Measurements from ENCODE around the gene GCC1. TPM values are rescaled to one million over a fixed set of nuclear protein-coding genes. Genes with fewer than 3 reads are reported as not detected.

The GCC1 gene
- total and polyA plus RNA-seq, 2 donors (not counting 1 experiment from before 2014, with no cell fraction given) = 10.3 to 25.5 TPM

DNA sequence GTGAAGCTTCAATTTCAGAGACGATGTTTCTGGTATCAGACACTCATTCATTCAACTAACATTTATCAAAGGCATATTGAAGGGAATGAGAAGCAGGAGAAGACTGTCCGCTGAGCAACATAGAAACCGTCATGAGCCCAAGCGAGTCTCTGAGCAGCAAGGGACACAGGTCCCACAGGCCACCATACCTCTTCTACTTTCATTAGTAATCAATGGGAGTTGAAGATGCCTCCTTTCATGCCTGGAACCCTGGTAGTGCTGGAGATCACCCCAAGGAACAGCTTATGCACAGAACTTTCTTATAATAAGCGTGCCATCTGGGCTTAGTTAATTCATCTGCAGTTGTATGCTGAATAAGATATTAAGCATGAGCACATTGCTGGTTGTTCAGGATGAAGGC lies 31.3 kb upstream of the GCC1 start:
- Histone ChIP-seq H3K27ac (ENCODE audit: low read length in 2 of 2) (no peak overlapping the region), H3K9me3 (ENCODE audit: control extremely low read depth in 1 of 3, control insufficient read depth in 2 of 3, insufficient read depth in 1 of 3, low read length in 2 of 3) (no peaks in the 10 kb centered on the region), H3K79me2 (ENCODE audit: control insufficient read depth, insufficient read depth, low read length) (no peaks in the 10 kb centered on the region), H2AFZ (ENCODE audit: insufficient read depth, low read depth, low read length, poor library complexity, severe bottlenecking) (no peak overlapping the region), H3K27me3 (replicated peaks in 1 of 4; ENCODE audit: control extremely low read depth in 1 of 4, control insufficient read depth in 3 of 4, insufficient read depth in 4 of 4, low read length in 3 of 4) (peaks cover 0 to 25% (median 4%) of the 10 kb centered on the region in 4 experiments), H4K20me1 (ENCODE audit: control insufficient read depth, insufficient read depth, low read length, poor library complexity, severe bottlenecking) (no peaks in the 10 kb centered on the region), H3K36me3 (replicated peaks in 1 of 2; ENCODE audit: control extremely low read depth in 1 of 2, control insufficient read depth in 1 of 2, extremely low read depth in 1 of 2, insufficient read depth in 2 of 2, low read length in 1 of 2) (no peaks in the 10 kb centered on the region), H3K4me2 (replicated peaks; ENCODE audit: low read depth, low read length, poor library complexity, severe bottlenecking) (no peak overlapping the region), H3K4me3 (ENCODE audit: control extremely low read depth in 1 of 5, extremely low read depth in 1 of 5, insufficient read depth in 1 of 5, low read depth in 2 of 5, low read length in 4 of 5) (no peak overlapping the region), H3K4me1 (ENCODE audit: control insufficient read depth in 2 of 2, insufficient read depth in 2 of 2, low read length in 2 of 2) (no peaks in the 10 kb centered on the region), H3K9ac (ENCODE audit: low read length) (no peak overlapping the region)
- CTCF ChIA-PET = interaction anchor here (1.2 kb wide), 1 partner anchor 10 kb away, joined by 3 read pairs; no protein-coding TSS in a partner anchor
- peaks cover 4% of the 10 kb centered on the region for H3K9me3 Mint-ChIP-seq (ENCODE audit: insufficient read depth)
- TF ChIP-seq, protein P1, sequence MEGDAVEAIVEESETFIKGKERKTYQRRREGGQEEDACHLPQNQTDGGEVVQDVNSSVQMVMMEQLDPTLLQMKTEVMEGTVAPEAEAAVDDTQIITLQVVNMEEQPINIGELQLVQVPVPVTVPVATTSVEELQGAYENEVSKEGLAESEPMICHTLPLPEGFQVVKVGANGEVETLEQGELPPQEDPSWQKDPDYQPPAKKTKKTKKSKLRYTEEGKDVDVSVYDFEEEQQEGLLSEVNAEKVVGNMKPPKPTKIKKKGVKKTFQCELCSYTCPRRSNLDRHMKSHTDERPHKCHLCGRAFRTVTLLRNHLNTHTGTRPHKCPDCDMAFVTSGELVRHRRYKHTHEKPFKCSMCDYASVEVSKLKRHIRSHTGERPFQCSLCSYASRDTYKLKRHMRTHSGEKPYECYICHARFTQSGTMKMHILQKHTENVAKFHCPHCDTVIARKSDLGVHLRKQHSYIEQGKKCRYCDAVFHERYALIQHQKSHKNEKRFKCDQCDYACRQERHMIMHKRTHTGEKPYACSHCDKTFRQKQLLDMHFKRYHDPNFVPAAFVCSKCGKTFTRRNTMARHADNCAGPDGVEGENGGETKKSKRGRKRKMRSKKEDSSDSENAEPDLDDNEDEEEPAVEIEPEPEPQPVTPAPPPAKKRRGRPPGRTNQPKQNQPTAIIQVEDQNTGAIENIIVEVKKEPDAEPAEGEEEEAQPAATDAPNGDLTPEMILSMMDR (IDR thresholded peaks at IDR 0.05) = no peak
- TF ChIP-seq EZH2 (IDR thresholded peaks at IDR 0.05; ENCODE audit: borderline replicate concordance, insufficient read depth, low read depth, low read length, poor library complexity, severe bottlenecking) = no peak
- intact Hi-C loops (cut with micrococcal nuclease) = no loop called here
- H3K4me3 Mint-ChIP-seq = no peak overlapping the region
- H3K27me3 Mint-ChIP-seq = peaks cover 74% of the 10 kb centered on the region
- no peak overlapping the region for H3K27ac Mint-ChIP-seq
- H3K4me1 Mint-ChIP-seq = peaks cover 5% of the 10 kb centered on the region
- DNase-seq (no peak), ATAC-seq (ENCODE audit: low read depth) (no peak)
- POLR2A ChIA-PET = no interaction called here
- no CpG with 5 or more reads among the region's 5 CpGs for WGBS (ENCODE audit: insufficient coverage)

DNA sequence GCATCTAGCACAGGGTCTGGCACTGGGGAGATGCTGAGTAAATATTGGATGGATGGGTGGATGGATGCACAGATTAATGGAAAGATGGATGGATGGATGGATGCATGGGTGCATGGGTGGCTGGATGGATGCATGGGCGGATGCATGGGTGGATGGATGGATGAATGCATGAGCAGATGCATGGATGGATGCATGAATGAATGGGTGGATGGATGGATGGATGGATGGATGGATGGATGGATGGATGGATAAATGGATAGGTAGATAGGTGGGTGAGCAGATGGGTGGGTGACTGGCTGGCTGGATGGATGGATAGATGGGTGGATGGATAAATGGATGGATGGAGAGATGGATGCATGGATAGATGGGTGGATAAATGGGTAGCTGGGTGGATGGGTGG lies 26.9 kb upstream of the GCC1 start:
- Histone ChIP-seq H3K4me3 (ENCODE audit: control extremely low read depth in 1 of 5, extremely low read depth in 1 of 5, insufficient read depth in 1 of 5, low read depth in 2 of 5, low read length in 4 of 5) (no peak overlapping the region), H4K20me1 (ENCODE audit: control insufficient read depth, insufficient read depth, low read length, poor library complexity, severe bottlenecking) (no peaks in the 10 kb centered on the region), H3K9ac (ENCODE audit: low read length) (no peak overlapping the region), H2AFZ (ENCODE audit: insufficient read depth, low read depth, low read length, poor library complexity, severe bottlenecking) (no peak overlapping the region), H3K4me1 (ENCODE audit: control insufficient read depth in 2 of 2, insufficient read depth in 2 of 2, low read length in 2 of 2) (no peaks in the 10 kb centered on the region), H3K9me3 (ENCODE audit: control extremely low read depth in 1 of 3, control insufficient read depth in 2 of 3, insufficient read depth in 1 of 3, low read length in 2 of 3) (peaks cover 0 to 18% (median 6%) of the 10 kb centered on the region in 3 donors), H3K27me3 (replicated peaks in 1 of 4; ENCODE audit: control extremely low read depth in 1 of 4, control insufficient read depth in 3 of 4, insufficient read depth in 4 of 4, low read length in 3 of 4) (peaks cover 0 to 11% (median 0%) of the 10 kb centered on the region in 4 experiments), H3K36me3 (replicated peaks in 1 of 2; ENCODE audit: control extremely low read depth in 1 of 2, control insufficient read depth in 1 of 2, extremely low read depth in 1 of 2, insufficient read depth in 2 of 2, low read length in 1 of 2) (no peaks in the 10 kb centered on the region), H3K27ac (ENCODE audit: low read length in 2 of 2) (no peak overlapping the region), H3K4me2 (replicated peaks; ENCODE audit: low read depth, low read length, poor library complexity, severe bottlenecking) (no peak overlapping the region), H3K79me2 (ENCODE audit: control insufficient read depth, insufficient read depth, low read length) (no peaks in the 10 kb centered on the region)
- H3K27me3 Mint-ChIP-seq = peaks cover 58% of the 10 kb centered on the region
- peaks cover 6% of the 10 kb centered on the region for H3K9me3 Mint-ChIP-seq (ENCODE audit: insufficient read depth)
- no peak overlapping the region for H3K4me3 Mint-ChIP-seq
- 100% methylated on average over 1 of the region's 1 CpG for WGBS (ENCODE audit: insufficient coverage)
- ChIA-PET POLR2A (no interaction called here), CTCF (no interaction called here)
- intact Hi-C loops (cut with micrococcal nuclease) = no loop called here
- no peak overlapping the region for H3K27ac Mint-ChIP-seq
- ATAC-seq (ENCODE audit: low read depth) (no peak), DNase-seq (no peak)
- TF ChIP-seq EZH2 (IDR thresholded peaks at IDR 0.05; ENCODE audit: borderline replicate concordance, insufficient read depth, low read depth, low read length, poor library complexity, severe bottlenecking) = no peak
- TF ChIP-seq, protein P1 (IDR thresholded peaks at IDR 0.05) = no peak
- H3K4me1 Mint-ChIP-seq = no peaks in the 10 kb centered on the region
